Measurements from ENCODE around the gene UBA52.
A peak's percentile ranks its signal among the peaks of the same experiment; 100 is the strongest.
"Not testable (repeated sequence)": the region's sequence is repeated elsewhere in the genome, so short reads cannot be mapped to it uniquely, and the experiment has no call there.

UBA52 gene

GRCh38 chr19:18591735-18592385 is 20.2 kb downstream of the UBA52 start:
- Histone ChIP-seq H3K9me3 (ENCODE audit: low read depth, low read length) (no peaks in the 10 kb centered on the region), H3K4me3 (peak overlapping the region; percentile 15; the same call in 1 of the 2 replicates), H3K36me3 (ENCODE audit: insufficient read depth, low read length) (peaks cover 5% of the 10 kb centered on the region; the same call in 1 of the 2 replicates), H3K9ac (ENCODE audit: insufficient read length) (no peak overlapping the region), H3K27ac (peak overlapping the region; percentile 69; the same call in 1 of the 2 replicates)
- no peak for TF ChIP-seq EZH2 (IDR thresholded peaks at IDR 0.05)
- TF ChIP-seq POLR2AphosphoS5 (IDR thresholded peaks at IDR 0.05; ENCODE audit: borderline replicate concordance, low read depth, low read length) = peak; percentile 9; the same call in 1 of the 2 replicates
- peak; percentile 42 for DNase-seq (ENCODE audit: low read depth, low spot score)

- H3K4me3 ChIP-seq; H3K36me3 ChIP-seq (ENCODE audit: insufficient read depth, low read length); H3K9ac ChIP-seq (ENCODE audit: insufficient read length); H3K27ac ChIP-seq; H3K9me3 ChIP-seq (ENCODE audit: low read depth, low read length); DNase-seq (ENCODE audit: low read depth, low spot score): not testable (repeated sequence)
Observed at GRCh38 chr19:18592732-18593131, 21.1 kb downstream of the UBA52 start.

GRCh38 chr19:18593367-18594095 is 21.9 kb downstream of the UBA52 start:
- H3K9ac ChIP-seq (ENCODE audit: insufficient read length) = no peak overlapping the region
- peaks cover 5% of the 10 kb centered on the region; the same call in 1 of the 2 replicates for H3K36me3 ChIP-seq (ENCODE audit: insufficient read depth, low read length)
- H3K27ac ChIP-seq = no peak overlapping the region
- H3K4me3 ChIP-seq = no peak overlapping the region
- DNase-seq (ENCODE audit: low read depth, low spot score) = no peak
- no peaks in the 10 kb centered on the region for H3K9me3 ChIP-seq (ENCODE audit: low read depth, low read length)
- TF ChIP-seq EZH2 (IDR thresholded peaks at IDR 0.05) (no peak), POLR2AphosphoS5 (IDR thresholded peaks at IDR 0.05; ENCODE audit: borderline replicate concordance, low read depth, low read length) (no peak; the same call in 1 of the 2 replicates), FOXP2 (optimal IDR thresholded peaks at IDR 0.05; ENCODE audit: control extremely low read depth, extremely low read length, insufficient read depth) (no peak)

GRCh38 chr19:18594096-18594823 is 22.6 kb downstream of the UBA52 start:
- TF ChIP-seq FOXP2 (optimal IDR thresholded peaks at IDR 0.05; ENCODE audit: control extremely low read depth, extremely low read length, insufficient read depth) = no peak
- no peak for TF ChIP-seq POLR2AphosphoS5 (IDR thresholded peaks at IDR 0.05; ENCODE audit: borderline replicate concordance, low read depth, low read length)
- TF ChIP-seq EZH2 (IDR thresholded peaks at IDR 0.05) = no peak
- Histone ChIP-seq H3K9me3 (ENCODE audit: low read depth, low read length) (no peaks in the 10 kb centered on the region), H3K36me3 (ENCODE audit: insufficient read depth, low read length) (peaks cover 5% of the 10 kb centered on the region; the same call in 1 of the 2 replicates), H3K27ac (no peak overlapping the region), H3K9ac (ENCODE audit: insufficient read length) (no peak overlapping the region), H3K4me3 (peak overlapping the region; percentile 70)
- no peak for DNase-seq (ENCODE audit: low read depth, low spot score)

GRCh38 chr19:18594824-18595373 is 23.2 kb downstream of the UBA52 start:
- H3K9ac ChIP-seq (ENCODE audit: insufficient read length) = no peak overlapping the region
- no peaks in the 10 kb centered on the region for H3K9me3 ChIP-seq (ENCODE audit: low read depth, low read length)
- H3K4me3 ChIP-seq = peak overlapping the region; percentile 70
- no peak overlapping the region for H3K27ac ChIP-seq
- H3K36me3 ChIP-seq (ENCODE audit: insufficient read depth, low read length) = peaks cover 5% of the 10 kb centered on the region; the same call in 1 of the 2 replicates
- DNase-seq (ENCODE audit: low read depth, low spot score) = no peak
- TF ChIP-seq EZH2 (IDR thresholded peaks at IDR 0.05) (no peak), FOXP2 (optimal IDR thresholded peaks at IDR 0.05; ENCODE audit: control extremely low read depth, extremely low read length, insufficient read depth) (no peak), POLR2AphosphoS5 (IDR thresholded peaks at IDR 0.05; ENCODE audit: borderline replicate concordance, low read depth, low read length) (no peak)

GRCh38 chr19:18595475-18595874 is 23.8 kb downstream of the UBA52 start:
- TF ChIP-seq FOXP2 (optimal IDR thresholded peaks at IDR 0.05; ENCODE audit: control extremely low read depth, extremely low read length, insufficient read depth) (no peak), EZH2 (IDR thresholded peaks at IDR 0.05) (no peak), POLR2AphosphoS5 (IDR thresholded peaks at IDR 0.05; ENCODE audit: borderline replicate concordance, low read depth, low read length) (no peak)
- H3K36me3 ChIP-seq (ENCODE audit: insufficient read depth, low read length) = peaks cover 5% of the 10 kb centered on the region; the same call in 1 of the 2 replicates
- H3K4me3 ChIP-seq = no peak overlapping the region
- H3K9me3 ChIP-seq (ENCODE audit: low read depth, low read length) = no peaks in the 10 kb centered on the region
- H3K9ac ChIP-seq (ENCODE audit: insufficient read length) = no peak overlapping the region
- no peak for DNase-seq (ENCODE audit: low read depth, low spot score)
- 0 out of 2 replicates have a peak overlapping the region, but pooled peaks have one; percentile 31 for H3K27ac ChIP-seq

GRCh38 chr19:18596752-18597157 is 25.1 kb downstream of the UBA52 start:
- Histone ChIP-seq H3K36me3 (ENCODE audit: insufficient read depth, low read length) (no peaks in the 10 kb centered on the region; the same call in 1 of the 2 replicates), H3K27ac (no peak overlapping the region), H3K9me3 (ENCODE audit: low read depth, low read length) (no peaks in the 10 kb centered on the region), H3K9ac (ENCODE audit: insufficient read length) (no peak overlapping the region), H3K4me3 (no peak overlapping the region)
- TF ChIP-seq POLR2AphosphoS5 (IDR thresholded peaks at IDR 0.05; ENCODE audit: borderline replicate concordance, low read depth, low read length) (no peak), EZH2 (IDR thresholded peaks at IDR 0.05) (no peak)
- no peak for DNase-seq (ENCODE audit: low read depth, low spot score)
